ENCODE measurements around the gene D2HGDH.

D2HGDH gene

GRCh38 chr2:241817126-241817820 is 82.8 kb downstream of the D2HGDH start:
- TF ChIP-seq GATA3 (IDR thresholded peaks at IDR 0.05; ENCODE audit: low read depth, low read length) (no peak), GATA2 (IDR thresholded peaks at IDR 0.05; ENCODE audit: low read depth, low read length) (no peak)
